ENCODE data around the gene ATP8A1.

The ATP8A1 gene

DNA sequence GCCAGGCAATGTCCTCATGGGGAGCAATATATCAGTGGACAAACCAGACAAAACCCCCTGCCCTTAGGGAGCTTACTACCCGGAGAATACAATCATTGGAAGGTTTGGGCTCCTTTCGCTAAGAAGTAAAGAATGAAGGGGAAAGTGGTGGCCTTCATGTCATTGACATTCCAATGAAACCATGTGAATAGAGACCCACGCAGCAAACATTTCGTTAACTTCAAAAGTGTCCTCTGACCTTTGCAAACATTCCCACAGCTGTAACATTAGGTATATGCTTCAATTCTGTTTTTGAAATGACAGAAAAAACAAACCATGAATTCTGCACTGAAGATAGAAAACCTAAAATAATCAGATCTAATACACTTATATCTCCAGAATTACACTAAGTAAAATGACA is 7.0 kb downstream of the ATP8A1 start:
- DNase-seq, result no peak

DNA sequence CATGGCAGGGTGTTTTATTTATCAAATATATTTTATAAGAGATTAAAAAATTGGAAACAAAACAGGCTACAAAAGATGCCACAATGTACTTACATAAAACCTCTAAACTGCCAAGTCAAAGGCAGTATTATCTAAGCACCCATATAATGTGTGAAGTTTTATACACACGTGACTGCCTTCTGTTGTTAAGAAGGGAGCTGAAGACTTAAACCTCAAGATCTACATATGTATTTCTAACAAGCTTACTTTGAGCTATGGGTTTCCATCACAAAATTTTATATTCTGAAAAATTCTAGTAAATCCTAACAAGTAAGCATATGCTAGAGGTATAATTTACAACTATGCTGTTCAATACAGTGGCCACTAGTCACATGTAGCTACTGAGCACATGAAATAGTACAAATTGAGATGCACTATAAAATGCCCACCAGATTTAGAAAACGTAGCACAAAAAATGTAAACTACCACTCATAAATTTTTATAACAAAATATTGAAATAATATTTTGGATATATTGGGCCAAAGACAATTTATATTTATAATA is 9.8 kb downstream of the ATP8A1 start:
- DNase-seq, result no peak

DNA sequence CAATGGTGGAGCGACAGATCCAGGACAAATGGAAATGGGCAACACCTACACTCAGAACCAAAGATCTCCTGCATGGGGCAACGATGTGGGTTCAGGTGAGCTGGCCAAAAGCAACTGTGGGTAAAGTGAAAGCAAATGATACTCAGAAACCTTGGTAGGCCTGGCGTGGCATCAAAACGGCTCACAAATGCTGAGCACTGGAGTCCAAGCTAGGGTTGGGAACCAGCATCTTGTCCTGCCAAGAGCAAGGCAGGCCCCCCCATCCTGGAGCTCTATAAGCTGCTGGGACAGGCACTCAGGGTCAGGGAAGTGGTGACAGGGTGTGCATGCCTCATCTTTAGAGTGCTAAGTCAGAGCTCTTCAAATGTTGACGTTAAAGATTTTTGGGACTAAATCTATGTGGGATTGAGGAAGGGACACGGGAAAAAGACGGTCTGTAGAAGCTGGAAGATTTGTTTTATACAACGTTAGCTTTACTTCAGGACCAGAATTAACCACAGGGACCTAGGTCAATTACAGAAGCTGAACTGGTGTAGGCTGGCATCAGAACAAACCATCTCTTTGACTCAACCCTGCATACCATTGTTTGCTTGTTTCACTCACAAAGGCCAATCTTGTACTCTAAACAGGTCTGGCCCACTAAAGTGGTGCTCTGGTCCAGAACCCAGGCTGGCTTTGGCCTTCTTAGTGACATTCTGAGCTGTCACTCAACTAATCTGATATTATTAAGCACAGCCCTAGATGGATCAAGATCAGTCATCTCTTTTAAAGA is 10.7 kb downstream of the ATP8A1 start:
- DNase-seq, result no peak

DNA sequence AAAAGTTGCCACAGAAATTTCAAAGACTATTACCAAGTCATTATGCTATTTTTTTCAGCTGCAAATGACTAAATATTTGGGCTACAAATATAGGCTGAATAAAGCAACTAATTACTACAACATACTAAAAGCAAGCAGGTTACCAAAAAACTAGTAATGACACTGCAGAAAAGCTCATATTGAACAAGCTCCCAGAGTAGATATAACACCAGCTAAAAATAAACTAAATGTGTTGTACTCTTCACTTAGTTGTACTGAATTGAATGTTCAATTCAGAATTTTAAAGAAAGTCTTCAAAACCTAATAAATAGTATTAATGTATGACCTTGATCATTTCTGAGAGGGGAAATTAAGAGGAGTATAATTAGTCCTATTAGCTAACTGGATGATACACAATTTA is 12.0 kb downstream of the ATP8A1 start:
- DNase-seq, result no peak

GRCh38 chr4:42643685-42644084 is 13.2 kb downstream of the ATP8A1 start:
- no peak for DNase-seq

DNA sequence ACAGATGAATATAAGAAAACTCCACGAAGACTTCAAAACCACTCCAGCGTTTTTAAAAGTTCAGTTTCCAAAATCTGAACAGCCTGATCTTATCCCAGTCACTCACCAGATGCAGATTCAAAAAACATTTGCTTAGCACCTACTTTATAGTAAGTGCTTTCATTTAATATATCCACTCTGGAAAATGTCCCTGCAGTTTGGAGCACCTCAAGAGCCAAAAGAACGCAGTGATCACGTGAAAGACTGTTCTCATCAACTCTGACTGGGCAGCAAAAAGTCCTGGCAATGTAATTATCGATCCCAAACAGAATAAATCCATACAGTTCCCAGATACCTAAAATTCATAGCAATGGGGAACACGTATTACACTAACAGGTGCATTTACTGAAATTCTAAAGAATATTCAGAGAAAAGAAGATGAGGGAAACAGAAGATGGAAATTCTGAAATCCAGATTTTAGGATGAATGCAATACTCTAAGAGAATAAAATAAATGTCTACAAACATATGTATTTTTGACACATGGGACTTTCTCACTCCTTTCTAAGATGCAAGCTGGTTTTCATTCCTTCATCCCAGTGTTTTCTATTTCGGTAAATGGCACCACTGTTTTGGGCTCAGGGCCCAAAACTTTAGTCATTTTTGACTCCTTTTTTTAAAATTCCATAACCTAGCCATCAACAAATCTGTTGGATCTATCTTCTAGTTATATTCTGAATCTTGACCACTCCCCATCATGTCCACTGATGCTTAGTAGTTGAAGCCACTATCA is 13.9 kb downstream of the ATP8A1 start:
- DNase-seq, result no peak

GRCh38 chr4:42642101-42642797 is 14.7 kb downstream of the ATP8A1 start:
- no peak for DNase-seq

DNA sequence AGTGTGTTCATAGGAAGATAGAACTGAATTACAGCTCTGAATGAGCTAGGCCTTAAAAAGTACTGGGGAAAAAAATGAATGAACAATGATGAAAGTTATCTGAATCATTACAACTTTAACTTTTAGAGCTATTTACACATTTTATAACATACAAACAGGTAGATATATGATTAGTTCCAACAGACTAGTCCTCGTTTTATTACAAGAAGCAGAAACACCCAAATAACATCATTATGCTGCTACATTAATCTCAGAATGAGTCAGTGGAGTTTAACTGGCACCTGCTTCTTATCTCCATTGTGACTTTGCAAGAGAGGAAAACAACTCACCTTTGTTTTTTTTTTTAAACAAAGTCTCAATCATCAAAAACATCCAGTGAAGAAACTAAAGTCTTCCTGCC is 15.2 kb downstream of the ATP8A1 start:
- DNase-seq, result no peak

DNA sequence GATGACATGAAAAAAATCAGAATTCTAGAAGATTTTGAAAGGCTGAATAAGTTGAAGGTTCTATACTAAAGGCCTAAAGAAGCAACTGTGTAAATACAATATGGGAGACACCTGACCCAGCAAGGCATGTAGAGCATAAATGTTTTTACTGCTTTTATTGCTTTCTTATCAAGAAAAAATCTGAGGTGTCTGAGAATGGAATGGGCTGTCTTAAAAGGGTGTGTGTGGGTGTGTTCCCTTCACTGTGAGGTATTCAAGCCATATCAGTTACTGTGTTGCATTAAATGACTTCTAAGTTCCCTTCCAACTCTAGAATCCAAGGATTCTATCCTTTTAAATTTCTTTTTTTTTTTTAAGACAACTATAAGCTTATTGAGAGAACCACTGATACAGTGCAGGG is 15.7 kb downstream of the ATP8A1 start:
- no peak for DNase-seq

DNA sequence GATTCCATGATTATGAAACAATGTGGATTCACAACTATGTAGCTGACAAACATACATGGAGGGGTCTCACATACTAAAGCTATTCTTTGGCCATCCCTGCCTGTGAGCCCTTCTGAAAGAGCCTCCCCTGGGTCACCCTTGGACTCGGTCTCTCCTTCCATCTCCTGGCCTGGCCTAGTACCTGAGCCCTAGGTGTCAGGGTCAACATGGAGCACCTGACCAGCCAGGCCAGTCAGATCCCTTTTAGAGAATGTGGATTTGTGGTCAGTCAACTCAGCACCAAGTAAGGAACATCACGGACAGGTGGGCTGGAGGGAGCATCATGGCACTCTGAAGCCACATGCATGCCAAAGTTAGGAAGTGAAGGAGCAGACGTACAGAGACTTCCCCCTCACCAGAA is 16.3 kb downstream of the ATP8A1 start:
- DNase-seq, result no peak

DNA sequence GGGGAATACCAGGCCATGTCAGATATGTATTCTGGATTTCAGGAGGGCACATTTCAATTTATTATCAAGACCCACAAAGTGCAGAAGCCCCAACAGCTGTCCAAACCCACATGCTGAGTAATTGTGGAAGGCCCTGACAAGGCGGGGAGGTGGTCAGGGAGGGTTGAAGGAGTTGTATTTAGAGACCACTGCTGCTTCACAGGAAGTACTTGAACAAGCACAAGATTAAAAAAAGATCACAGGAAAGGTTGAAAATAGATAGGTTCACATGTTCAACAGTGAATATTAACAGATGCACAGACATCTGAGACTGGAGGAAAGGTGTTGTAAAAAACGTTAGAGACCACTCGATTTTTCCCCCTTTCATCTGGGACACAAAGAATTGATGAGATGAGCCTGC is 17.9 kb downstream of the ATP8A1 start:
- DNase-seq, result no peak

DNA sequence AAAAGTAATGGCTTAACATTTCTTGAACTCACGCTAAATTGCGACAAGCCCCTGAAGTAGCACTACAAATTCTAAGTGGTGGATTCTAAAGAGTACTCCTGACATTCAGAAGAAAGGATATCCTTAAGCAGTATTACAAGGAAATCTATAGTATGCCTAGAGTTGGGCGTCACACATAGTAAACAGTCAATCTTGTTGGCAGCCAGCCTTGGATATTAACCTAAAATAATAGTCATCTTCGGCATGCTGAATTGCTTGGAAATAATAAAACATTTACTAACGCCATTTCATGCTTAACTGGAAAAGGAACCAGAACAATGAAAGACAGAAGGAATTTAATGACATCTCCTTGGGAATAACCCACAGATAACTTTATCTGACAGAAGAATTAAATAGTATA is 18.6 kb downstream of the ATP8A1 start:
- no peak for DNase-seq

DNA sequence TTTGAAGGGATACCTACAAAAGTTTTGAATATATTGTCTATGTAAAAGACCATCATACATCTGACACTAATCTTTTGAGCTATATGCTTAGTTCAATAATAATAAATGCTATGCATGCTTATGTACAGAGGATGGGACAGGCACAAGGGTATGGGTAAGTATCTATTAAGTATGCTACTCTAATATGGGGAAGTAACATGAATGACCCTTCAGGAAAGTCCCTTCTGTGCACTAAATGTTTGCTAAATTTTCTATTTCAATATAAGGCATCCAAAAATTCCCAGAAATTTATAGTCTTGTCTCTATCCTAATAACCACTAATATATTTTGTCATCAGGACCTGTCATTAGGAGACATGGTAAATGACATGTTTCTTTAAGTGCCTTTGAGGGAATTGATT is 19.0 kb downstream of the ATP8A1 start:
- no peak for DNase-seq

DNA sequence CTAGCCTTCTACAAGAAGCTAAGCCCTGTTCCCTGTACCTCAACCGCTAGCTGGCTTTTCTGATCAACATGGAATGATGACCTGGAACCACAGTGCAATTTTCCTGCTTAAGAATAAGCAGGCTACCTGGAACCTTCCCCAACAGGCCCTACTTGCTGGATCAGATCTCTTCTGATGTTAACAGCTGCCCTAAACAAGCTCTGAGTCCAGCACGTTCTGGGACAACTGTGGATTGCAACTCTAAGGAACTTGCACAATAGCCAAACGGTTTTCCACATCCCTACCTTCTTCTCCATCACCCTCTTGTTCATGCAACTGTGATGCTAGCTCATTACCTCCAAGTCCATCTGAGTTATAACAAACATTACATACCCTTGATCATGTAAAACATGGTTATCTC is 19.8 kb downstream of the ATP8A1 start:
- DNase-seq, result no peak

GRCh38 chr4:42636645-42636949 is 20.3 kb downstream of the ATP8A1 start:
- DNase-seq, result no peak

- no peak for DNase-seq
Measured at GRCh38 chr4:42633605-42634388, 23.1 kb downstream of the ATP8A1 start.

DNA sequence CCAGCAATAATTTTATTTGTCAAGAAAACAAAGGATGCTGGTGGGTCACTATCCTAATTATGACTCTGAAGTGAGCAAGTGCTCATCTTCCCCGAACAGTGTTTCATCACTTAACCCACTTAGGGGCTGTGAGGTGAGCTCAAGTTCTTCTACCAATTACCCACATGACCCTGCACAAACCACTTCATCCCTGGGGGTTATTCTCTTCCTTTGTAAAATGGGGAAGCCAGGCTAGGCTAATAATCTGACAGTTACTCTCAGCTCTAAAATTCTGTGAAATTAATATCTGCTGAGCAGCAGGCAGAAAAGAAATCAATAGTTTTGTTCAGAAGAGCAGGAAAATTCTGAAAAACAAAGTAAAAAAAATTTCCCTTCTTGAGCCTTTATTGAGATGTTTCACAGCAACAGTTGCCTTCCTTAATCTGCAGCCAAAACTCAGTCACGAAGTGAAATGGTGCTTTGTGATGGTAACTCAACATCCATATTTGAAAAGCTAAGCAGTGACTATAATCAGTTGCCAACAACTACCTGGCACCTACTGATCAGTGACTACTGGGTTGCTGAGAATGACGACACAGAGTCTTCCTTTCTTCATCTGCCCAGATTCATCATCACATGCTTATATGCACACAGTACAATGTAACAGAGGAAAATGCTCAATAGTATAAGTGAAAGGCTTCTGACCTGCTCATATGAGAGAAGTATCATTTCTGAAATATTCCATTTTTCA is 24.1 kb downstream of the ATP8A1 start:
- no peak for DNase-seq

GRCh38 chr4:42630908-42631307 is 26.0 kb downstream of the ATP8A1 start:
- no peak for DNase-seq

- no peak for DNase-seq
Measured at GRCh38 chr4:42628740-42629139, 28.2 kb downstream of the ATP8A1 start.

DNA sequence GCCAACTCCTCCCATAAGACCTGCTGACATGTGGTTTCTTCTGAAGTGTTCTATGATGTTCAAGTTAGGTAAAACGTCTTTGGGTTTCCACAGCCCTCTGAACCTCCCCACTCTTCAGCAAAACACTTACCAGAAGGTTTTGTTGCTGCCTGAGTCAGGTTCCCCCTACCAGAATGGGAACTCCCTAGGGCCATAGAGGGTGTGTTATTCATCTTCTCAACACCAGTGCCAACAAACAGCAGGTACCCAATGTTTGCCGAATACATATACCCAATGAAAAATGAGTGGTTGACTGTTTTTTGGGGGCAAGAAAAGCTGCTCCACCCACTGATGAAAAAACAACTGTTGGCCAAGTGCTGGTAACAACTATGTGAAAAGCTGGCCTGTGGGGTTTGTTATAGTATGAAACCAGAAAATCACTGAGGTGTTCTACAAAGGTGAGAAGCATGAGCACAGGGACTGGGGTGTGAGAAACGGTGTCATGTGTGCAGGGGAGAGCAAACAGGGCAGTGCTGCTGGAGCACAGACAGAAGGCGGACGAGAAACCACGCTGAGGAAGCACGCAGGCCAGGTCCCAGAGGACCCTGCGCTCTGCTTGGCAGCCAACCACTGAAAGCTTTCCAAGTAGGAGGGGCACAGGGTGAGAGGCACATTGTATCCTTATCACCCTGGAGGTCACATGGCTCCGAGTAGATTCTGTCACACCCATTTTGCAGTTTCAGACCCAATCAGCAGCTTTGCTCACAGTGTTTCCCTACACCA is 28.8 kb downstream of the ATP8A1 start:
- no peak for DNase-seq

DNA sequence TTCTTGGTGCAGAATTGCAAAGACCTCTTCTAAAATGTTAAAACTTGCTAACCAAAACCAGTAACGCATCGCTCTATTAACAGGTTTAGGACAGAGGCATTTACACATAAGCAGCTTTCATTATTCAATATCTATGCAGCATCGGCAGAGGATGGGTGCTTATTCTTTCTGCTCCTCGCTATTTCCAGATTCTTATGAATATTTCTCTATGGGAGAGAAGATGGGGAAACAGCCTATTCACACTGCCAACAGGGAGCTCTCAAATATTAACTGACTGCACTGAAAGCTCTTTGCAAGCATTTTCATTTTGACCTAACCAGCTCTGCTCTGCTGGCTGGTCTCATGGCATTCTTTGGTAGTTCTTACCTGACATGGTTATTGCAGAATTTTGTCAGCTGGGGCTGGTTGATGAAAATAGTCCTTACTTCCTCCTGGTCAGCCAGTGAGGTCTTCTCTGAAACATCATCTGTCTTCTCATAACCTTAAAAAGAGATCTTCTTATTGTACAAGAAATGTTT is 30.2 kb downstream of the ATP8A1 start:
- DNase-seq, result no peak
